ENCODE results near the gene PDILT. TPM values are rescaled to one million over a fixed set of nuclear protein-coding genes. Genes with fewer than 3 reads are reported as not detected.

PDILT gene
- total RNA-seq, 1 experiment from 2014 or later = not detected

DNA sequence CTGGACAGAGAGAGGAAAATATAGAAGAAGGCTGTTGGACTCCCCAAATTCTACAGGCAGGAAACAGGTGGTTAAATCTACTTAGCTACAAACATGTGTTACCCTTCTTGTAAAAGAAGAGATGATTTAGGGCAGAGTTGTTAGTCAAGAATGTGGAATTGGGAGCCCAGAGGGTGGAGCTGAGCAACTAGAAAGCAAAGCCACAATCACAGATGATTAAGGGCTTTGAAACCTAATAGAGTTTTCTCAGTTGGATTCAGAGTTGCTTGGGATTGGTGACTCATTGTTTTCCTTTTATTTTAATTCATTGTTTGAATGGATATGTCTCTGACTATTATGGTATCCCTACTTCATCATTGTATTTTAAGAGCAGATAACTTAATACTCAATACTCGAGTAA, 11.0 kb upstream of the PDILT start:
- CTCF ChIA-PET = no interaction called here
- intact Hi-C loops (cut with micrococcal nuclease) = no loop called here
- no peaks in the 10 kb centered on the region for H3K36me3 ChIP-seq (ENCODE audit: low read depth, low read length)
- no peak overlapping the region for H3K4me2 ChIP-seq (ENCODE audit: low read length)
- H3K9me2 ChIP-seq (replicated peaks; ENCODE audit: low read length) = no peaks in the 10 kb centered on the region
- H3K4me1 ChIP-seq (ENCODE audit: insufficient read depth, low read length) = no peaks in the 10 kb centered on the region
- H3K79me2 ChIP-seq (ENCODE audit: low read length) = no peaks in the 10 kb centered on the region
- no peaks in the 10 kb centered on the region for H3F3A ChIP-seq (ENCODE audit: low read length, unreplicated experiment)
- no peak overlapping the region for H3K27ac ChIP-seq (ENCODE audit: low read length)
- H3K4me3 ChIP-seq (ENCODE audit: low read length) = no peak overlapping the region
- DNase-seq (peak; percentile 10), ATAC-seq (no peak)
- POLR2A ChIA-PET (ENCODE audit: unreplicated experiment) = no interaction called here
- no peak overlapping the region for H2AFZ ChIP-seq (ENCODE audit: low read length)
- H3K27me3 ChIP-seq (ENCODE audit: low read length) = no peaks in the 10 kb centered on the region
- no peaks in the 10 kb centered on the region for H4K20me1 ChIP-seq (ENCODE audit: low read length)
- no peak overlapping the region for H3K9ac ChIP-seq (ENCODE audit: low read length)
- H3K9me3 ChIP-seq (ENCODE audit: low read length) = no peaks in the 10 kb centered on the region
- TF ChIP-seq EZH2 (IDR thresholded peaks at IDR 0.05; ENCODE audit: low read length, unreplicated experiment) (no peak), EZH2phosphoT487 (IDR thresholded peaks at IDR 0.05; ENCODE audit: borderline replicate concordance, low read length) (no peak)
- TF ChIP-seq, protein P1, sequence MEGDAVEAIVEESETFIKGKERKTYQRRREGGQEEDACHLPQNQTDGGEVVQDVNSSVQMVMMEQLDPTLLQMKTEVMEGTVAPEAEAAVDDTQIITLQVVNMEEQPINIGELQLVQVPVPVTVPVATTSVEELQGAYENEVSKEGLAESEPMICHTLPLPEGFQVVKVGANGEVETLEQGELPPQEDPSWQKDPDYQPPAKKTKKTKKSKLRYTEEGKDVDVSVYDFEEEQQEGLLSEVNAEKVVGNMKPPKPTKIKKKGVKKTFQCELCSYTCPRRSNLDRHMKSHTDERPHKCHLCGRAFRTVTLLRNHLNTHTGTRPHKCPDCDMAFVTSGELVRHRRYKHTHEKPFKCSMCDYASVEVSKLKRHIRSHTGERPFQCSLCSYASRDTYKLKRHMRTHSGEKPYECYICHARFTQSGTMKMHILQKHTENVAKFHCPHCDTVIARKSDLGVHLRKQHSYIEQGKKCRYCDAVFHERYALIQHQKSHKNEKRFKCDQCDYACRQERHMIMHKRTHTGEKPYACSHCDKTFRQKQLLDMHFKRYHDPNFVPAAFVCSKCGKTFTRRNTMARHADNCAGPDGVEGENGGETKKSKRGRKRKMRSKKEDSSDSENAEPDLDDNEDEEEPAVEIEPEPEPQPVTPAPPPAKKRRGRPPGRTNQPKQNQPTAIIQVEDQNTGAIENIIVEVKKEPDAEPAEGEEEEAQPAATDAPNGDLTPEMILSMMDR (conservative IDR thresholded peaks at IDR 0.05; ENCODE audit: low read depth, low read length) = no peak
- no TSS peak for BruUV-seq (replicated peaks)

DNA sequence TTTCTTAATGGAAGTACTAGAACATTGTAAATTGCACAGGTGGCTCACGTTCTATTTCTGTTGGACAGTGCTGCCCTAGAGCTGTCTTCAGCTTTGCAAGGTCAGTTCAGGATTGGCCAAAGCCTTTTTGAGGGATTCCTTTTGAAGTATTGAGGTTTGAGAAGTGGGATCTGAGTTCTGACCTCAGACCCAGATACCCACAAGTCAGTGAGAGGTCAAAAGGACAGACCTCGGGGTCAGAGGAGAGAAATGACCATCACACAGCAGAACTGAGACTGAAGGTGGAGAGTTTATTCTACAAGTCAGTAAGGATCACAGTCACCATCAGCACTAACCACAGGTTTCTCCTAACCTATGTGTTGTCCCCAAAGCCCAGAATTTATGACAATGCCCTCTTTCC, 6.5 kb upstream of the PDILT start:
- Histone ChIP-seq H3K79me2 (ENCODE audit: low read length) (no peaks in the 10 kb centered on the region), H3K9me2 (replicated peaks; ENCODE audit: low read length) (no peaks in the 10 kb centered on the region), H3F3A (ENCODE audit: low read length, unreplicated experiment) (no peaks in the 10 kb centered on the region), H3K4me2 (ENCODE audit: low read length) (no peak overlapping the region), H3K4me1 (ENCODE audit: insufficient read depth, low read length) (no peaks in the 10 kb centered on the region), H3K27ac (ENCODE audit: low read length) (no peak overlapping the region), H3K36me3 (ENCODE audit: low read depth, low read length) (no peaks in the 10 kb centered on the region), H3K27me3 (ENCODE audit: low read length) (no peaks in the 10 kb centered on the region), H2AFZ (ENCODE audit: low read length) (no peak overlapping the region), H3K4me3 (ENCODE audit: low read length) (no peak overlapping the region), H3K9me3 (ENCODE audit: low read length) (no peaks in the 10 kb centered on the region), H4K20me1 (ENCODE audit: low read length) (no peaks in the 10 kb centered on the region), H3K9ac (ENCODE audit: low read length) (no peak overlapping the region)
- TF ChIP-seq EZH2phosphoT487 (IDR thresholded peaks at IDR 0.05; ENCODE audit: borderline replicate concordance, low read length) (no peak), EZH2 (IDR thresholded peaks at IDR 0.05; ENCODE audit: low read length, unreplicated experiment) (no peak)
- TF ChIP-seq, protein P1 (conservative IDR thresholded peaks at IDR 0.05; ENCODE audit: low read depth, low read length) = no peak
- BruUV-seq (replicated peaks) = no TSS peak
- ChIA-PET POLR2A (ENCODE audit: unreplicated experiment) (no interaction called here), CTCF (no interaction called here)
- DNase-seq = no peak
- intact Hi-C loops (cut with micrococcal nuclease) = no loop called here
- ATAC-seq = no peak

DNA sequence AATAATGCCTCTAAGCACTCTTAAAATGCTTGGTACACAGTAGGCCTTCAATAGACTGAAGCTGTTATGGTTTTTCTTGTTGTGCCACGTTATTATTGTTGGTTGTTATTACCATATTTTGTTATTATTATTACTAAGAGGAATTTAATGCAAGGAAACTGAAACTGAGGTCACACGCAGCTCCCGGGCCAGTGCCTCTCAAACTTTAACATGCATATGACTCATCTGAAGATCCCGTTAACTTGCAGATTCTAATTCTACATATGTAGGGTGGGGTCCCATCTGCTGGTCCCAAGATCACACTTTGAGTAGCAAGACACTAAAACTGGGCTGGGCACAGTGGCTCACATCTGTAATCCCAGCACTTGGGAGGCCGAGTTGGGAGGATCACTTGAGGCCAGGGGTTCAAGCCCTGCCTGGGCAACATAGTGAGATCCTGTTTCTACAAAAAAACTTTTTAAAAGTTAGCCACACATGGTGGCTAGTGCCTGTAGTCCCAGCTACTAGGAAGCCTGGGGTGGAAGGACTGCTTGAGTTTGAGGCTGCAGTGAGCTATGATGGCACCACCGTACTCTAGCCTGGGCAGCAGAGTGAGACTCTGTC, 5.7 kb upstream of the PDILT start:
- no peak overlapping the region for H2AFZ ChIP-seq (ENCODE audit: low read length)
- no peaks in the 10 kb centered on the region for H3K4me1 ChIP-seq (ENCODE audit: insufficient read depth, low read length)
- no peak overlapping the region for H3K27ac ChIP-seq (ENCODE audit: low read length)
- no peak for DNase-seq
- H3K4me2 ChIP-seq (ENCODE audit: low read length) = no peak overlapping the region
- no TSS peak for BruUV-seq (replicated peaks)
- no peaks in the 10 kb centered on the region for H3K9me3 ChIP-seq (ENCODE audit: low read length)
- no peaks in the 10 kb centered on the region for H3K36me3 ChIP-seq (ENCODE audit: low read depth, low read length)
- no peaks in the 10 kb centered on the region for H3K27me3 ChIP-seq (ENCODE audit: low read length)
- TF ChIP-seq EZH2 (IDR thresholded peaks at IDR 0.05; ENCODE audit: low read length, unreplicated experiment) = no peak
- TF ChIP-seq, protein P1 (conservative IDR thresholded peaks at IDR 0.05; ENCODE audit: low read depth, low read length) = no peak
- TF ChIP-seq EZH2phosphoT487 (IDR thresholded peaks at IDR 0.05; ENCODE audit: borderline replicate concordance, low read length) = no peak
- H3K79me2 ChIP-seq (ENCODE audit: low read length) = no peaks in the 10 kb centered on the region
- H3F3A ChIP-seq (ENCODE audit: low read length, unreplicated experiment) = no peaks in the 10 kb centered on the region
- no peaks in the 10 kb centered on the region for H3K9me2 ChIP-seq (replicated peaks; ENCODE audit: low read length)
- CTCF ChIA-PET = no interaction called here
- H3K4me3 ChIP-seq (ENCODE audit: low read length) = no peak overlapping the region
- H3K9ac ChIP-seq (ENCODE audit: low read length) = no peak overlapping the region
- POLR2A ChIA-PET (ENCODE audit: unreplicated experiment) = no interaction called here
- intact Hi-C loops (cut with micrococcal nuclease) = no loop called here
- no peaks in the 10 kb centered on the region for H4K20me1 ChIP-seq (ENCODE audit: low read length)
- no peak for ATAC-seq
